Measurements from ENCODE around the gene ZNF791. TPM values are rescaled to one million over a fixed set of nuclear protein-coding genes. Genes with fewer than 3 reads are reported as not detected.
"Not testable (repeated sequence)": the region's sequence is repeated elsewhere in the genome, so short reads cannot be mapped to it uniquely, and the experiment has no call there.

ZNF791 gene
- total RNA-seq (2013), result 11.0 TPM
- polyA plus RNA-seq, result 1 to 10 TPM; 5.2 to 8.2 (median 5.9) TPM
- 4.4 and 4.8 TPM in 2 replicates for polyA minus RNA-seq
- 17.6 to 74.4 (median 51.9) reads per million in 11 experiments for total RNA-seq

- peak within 1 kb of the TSS; percentile 95 for H2AFZ ChIP-seq (ENCODE audit: insufficient read depth, low read depth, low read length, poor library complexity, severe bottlenecking)
- under 1% methylated on average over 57 of the region's 61 CpGs for WGBS (ENCODE audit: insufficient coverage)
- peaks cover 50% of the 10 kb centered on the region for H3K79me2 ChIP-seq (ENCODE audit: insufficient read depth, low read length)
- Mint-ChIP-seq H3K36me3 (peaks cover 26 to 44% of the 10 kb centered on the region in 2 donors), H3K4me3 (peak within 1 kb of the TSS; percentile 96 to 99), H3K4me1 (peaks cover 37% of the 10 kb centered on the region), H3K27me3 (ENCODE audit: low read depth in 3 of 3) (peaks cover 2 to 6% (median 4%) of the 10 kb centered on the region in 3 donors), H3K27ac (peak within 1 kb of the TSS; percentile 96 to 100 (median 98)), H3K9me3 (peaks cover 0 to 3% (median 2%) of the 10 kb centered on the region in 7 donors)
- no peaks in the 10 kb centered on the region for H3K9me3 ChIP-seq (replicated peaks in 1 of 2; ENCODE audit: control insufficient read depth in 1 of 2, insufficient read depth in 1 of 2, low read length in 2 of 2)
- peak within 1 kb of the TSS; percentile 90 for H3K4me2 ChIP-seq (replicated peaks; ENCODE audit: extremely low read depth, low read length, poor library complexity, severe bottlenecking)
- H3K4me3 ChIP-seq (replicated peaks in 1 of 3; ENCODE audit: low read depth in 2 of 3, low read length in 3 of 3), result peak within 1 kb of the TSS; percentile 92 to 98 (median 94)
- intact Hi-C loops (cut with micrococcal nuclease), result loop anchor here (5.0 to 10.0 kb wide), 3 partner anchors 54 to 57 kb away; partner anchors contain the start of genes MAN2B1 (in 2 of the 2), WDR83 (in 2 of the 2) and ZNF564 (in 1 of the 2)
- H3K9ac ChIP-seq (ENCODE audit: insufficient read depth, low read length, poor library complexity, severe bottlenecking), result peak within 1 kb of the TSS; percentile 93
- peaks cover 42% of the 10 kb centered on the region for H4K20me1 ChIP-seq (ENCODE audit: insufficient read depth, low read length)
- no peaks in the 10 kb centered on the region for H3K27me3 ChIP-seq (ENCODE audit: control insufficient read depth in 2 of 2, insufficient read depth in 2 of 2, low read length in 2 of 2)
- H3K27ac ChIP-seq (ENCODE audit: low read depth in 1 of 2, low read length in 2 of 2), result peak within 1 kb of the TSS; percentile 86 to 94
- H3K4me1 ChIP-seq (ENCODE audit: control insufficient read depth in 1 of 2, insufficient read depth in 2 of 2, low read length in 2 of 2), result peaks cover 37 to 40% of the 10 kb centered on the region in 2 donors
- TF ChIP-seq CTCF (IDR thresholded peaks at IDR 0.05), result no peak
- DNase-seq, result peak; percentile 94 to 98 (median 95)
- H3K36me3 ChIP-seq (replicated peaks in 1 of 2; ENCODE audit: control insufficient read depth in 1 of 2, insufficient read depth in 2 of 2, low read length in 2 of 2), result peaks cover 6 to 17% of the 10 kb centered on the region in 2 donors
These were observed at the start of gene ZNF791, which contains the start of gene ZNF490 for GRCh38 chr19:12610540-12611360. Gene ZNF791 (plus strand): TSS chr19:12610920. CDS start chr19:12611080, 160 bp downstream. Gene ZNF490 (minus strand): TSS chr19:12610813. CDS start chr19:12610680, 133 bp downstream.

GRCh38 chr19:12564016-12564664 lies 46.6 kb upstream of the ZNF791 start:
- no peak overlapping the region for H3K4me2 ChIP-seq (replicated peaks; ENCODE audit: extremely low read depth, low read length, poor library complexity, severe bottlenecking)
- H3K27me3 ChIP-seq (ENCODE audit: control insufficient read depth in 2 of 2, insufficient read depth in 2 of 2, low read length in 2 of 2), result no peaks in the 10 kb centered on the region
- H3K79me2 ChIP-seq (ENCODE audit: insufficient read depth, low read length), result no peaks in the 10 kb centered on the region
- H3K9me3 ChIP-seq (replicated peaks in 1 of 2; ENCODE audit: control insufficient read depth in 1 of 2, insufficient read depth in 1 of 2, low read length in 2 of 2), result no peaks in the 10 kb centered on the region
- H4K20me1 ChIP-seq (ENCODE audit: insufficient read depth, low read length), result no peaks in the 10 kb centered on the region
- intact Hi-C loops (cut with micrococcal nuclease), result loop anchor here (1.0 to 2.0 kb wide), 3 partner anchors 108 to 193 kb away; no protein-coding TSS in a partner anchor
- Mint-ChIP-seq H3K4me1 (peaks cover 2% of the 10 kb centered on the region), H3K4me3 (no peak overlapping the region), H3K27me3 (ENCODE audit: low read depth in 3 of 3) (peaks cover 2 to 8% (median 4%) of the 10 kb centered on the region in 3 donors), H3K9me3 (peaks cover 0 to 2% (median 0%) of the 10 kb centered on the region in 7 donors), H3K36me3 (no peaks in the 10 kb centered on the region), H3K27ac (no peak overlapping the region)
- DNase-seq, result peak; percentile 66 to 72 (median 71)
- WGBS (ENCODE audit: insufficient coverage), result 19% methylated on average over 17 of the region's 19 CpGs
- no peak overlapping the region for H3K9ac ChIP-seq (ENCODE audit: insufficient read depth, low read length, poor library complexity, severe bottlenecking)
- no peak overlapping the region for H3K4me3 ChIP-seq (replicated peaks in 1 of 3; ENCODE audit: low read depth in 2 of 3, low read length in 3 of 3)
- H2AFZ ChIP-seq (ENCODE audit: insufficient read depth, low read depth, low read length, poor library complexity, severe bottlenecking), result no peak overlapping the region
- no peaks in the 10 kb centered on the region for H3K36me3 ChIP-seq (replicated peaks in 1 of 2; ENCODE audit: control insufficient read depth in 1 of 2, insufficient read depth in 2 of 2, low read length in 2 of 2)
- TF ChIP-seq CTCF (IDR thresholded peaks at IDR 0.05), result peak; percentile 95
- H3K4me1 ChIP-seq (ENCODE audit: control insufficient read depth in 1 of 2, insufficient read depth in 2 of 2, low read length in 2 of 2), result no peaks in the 10 kb centered on the region
- no peak overlapping the region for H3K27ac ChIP-seq (ENCODE audit: low read depth in 1 of 2, low read length in 2 of 2)

- H3K36me3 Mint-ChIP-seq; intact Hi-C loops (cut with micrococcal nuclease); H3K79me2 ChIP-seq (ENCODE audit: insufficient read depth, low read length); H3K27ac Mint-ChIP-seq; H3K4me2 ChIP-seq (replicated peaks; ENCODE audit: extremely low read depth, low read length, poor library complexity, severe bottlenecking); H3K4me3 Mint-ChIP-seq; H3K4me1 Mint-ChIP-seq; H3K27ac ChIP-seq (ENCODE audit: low read depth in 1 of 2, low read length in 2 of 2); DNase-seq; H3K4me3 ChIP-seq (replicated peaks in 1 of 3; ENCODE audit: low read depth in 2 of 3, low read length in 3 of 3); H2AFZ ChIP-seq (ENCODE audit: insufficient read depth, low read depth, low read length, poor library complexity, severe bottlenecking); H3K9me3 ChIP-seq (replicated peaks in 1 of 2; ENCODE audit: control insufficient read depth in 1 of 2, insufficient read depth in 1 of 2, low read length in 2 of 2); H3K27me3 ChIP-seq (ENCODE audit: control insufficient read depth in 2 of 2, insufficient read depth in 2 of 2, low read length in 2 of 2); H3K9ac ChIP-seq (ENCODE audit: insufficient read depth, low read length, poor library complexity, severe bottlenecking); H3K36me3 ChIP-seq (replicated peaks in 1 of 2; ENCODE audit: control insufficient read depth in 1 of 2, insufficient read depth in 2 of 2, low read length in 2 of 2); H3K9me3 Mint-ChIP-seq; H4K20me1 ChIP-seq (ENCODE audit: insufficient read depth, low read length); H3K4me1 ChIP-seq (ENCODE audit: control insufficient read depth in 1 of 2, insufficient read depth in 2 of 2, low read length in 2 of 2): not testable (repeated sequence)
- peaks cover 2 to 12% (median 4%) of the 10 kb centered on the region in 3 donors for H3K27me3 Mint-ChIP-seq (ENCODE audit: low read depth in 3 of 3)
- WGBS (ENCODE audit: insufficient coverage), result no CpG with 5 or more reads among the region's 5 CpGs
These were observed 44.3 kb upstream of the ZNF791 start for GRCh38 chr19:12566380-12566779.
